Heart left ventricle (tissue), 13 donors: ENCODE measurements around the gene JKAMP.

Source experiments
- POLR2A ChIP-seq, 2 donors: fragments of 450-650 bp; IDR thresholded peaks; one replicate each; pipeline ENCODE4 v1.6.1; 2017; ENCODE audit warnings: antibody characterized with exemption in 2 of 2, mild to moderate bottlenecking in 2 of 2, moderate library complexity in 2 of 2
- TF ChIP-seq, protein P1 (sequence below), 12 donors: fragments of 200-600 bp; sonication (generic) in 4 of 12; IDR thresholded peaks; one replicate each; pipeline versions ENCODE4 v1.5.0 to v1.8.0; 2018 to 2022; ENCODE audit warnings: antibody characterized with exemption in 12 of 12, mild to moderate bottlenecking in 5 of 12
- donor health status: ischemic (EF 13 %, LVEDD 7.1; RV severe dilation, severe dysfunction).
- donor health status: DM: no; HTN: yes; CAD: no.
- donor health status: DM: no; HTN: no; CAD: no.
- donor health status: ischemic (EF 25% LVEDD 6.9; RV normal size, moderate dysfunction).
- donor health status: ischemic (EF 25% LVEDD 5.7; RV mildly dilated, moderate dysfunction).
- donor health status: ischemic (EF 35%, LVEDD 5.7; RV mildly dilated, moderate dysfunction).
- donor health status: nonischemic (EF 11% LVEDD 7.7; RV severe dilation, severe dysfunction).
- donor health status: DM: yes; HTN: yes; CAD: no.
- donor health status: PGD.
- donor health status: ischemic (EF 29% LVEDD 5.4; RV normal size, mild dysfunction).
- donor health status: nonischemic (EF 23%, LVEDD 6.1; RV moderate dilation, normal function).

DNA sequence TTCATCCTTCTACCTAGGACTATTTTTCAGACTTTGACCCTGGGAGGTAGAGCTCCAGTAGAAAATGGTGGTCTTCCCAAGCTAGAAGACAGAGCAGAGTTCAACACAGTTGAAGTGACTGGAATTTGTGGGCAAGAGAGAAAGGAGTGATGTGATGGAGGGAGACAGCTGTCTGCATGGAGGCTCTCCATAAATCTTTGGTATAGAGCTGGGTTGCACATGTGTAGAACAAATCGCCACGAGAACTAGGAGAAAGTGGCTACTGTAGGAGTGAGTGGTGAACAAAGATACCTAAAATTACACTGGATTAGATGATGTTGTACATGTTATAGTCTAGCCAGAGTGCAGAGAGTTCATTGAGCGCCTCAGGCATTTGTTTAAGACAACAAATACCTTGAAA is 33.6 kb upstream of the JKAMP start:
- TF ChIP-seq, protein P1, sequence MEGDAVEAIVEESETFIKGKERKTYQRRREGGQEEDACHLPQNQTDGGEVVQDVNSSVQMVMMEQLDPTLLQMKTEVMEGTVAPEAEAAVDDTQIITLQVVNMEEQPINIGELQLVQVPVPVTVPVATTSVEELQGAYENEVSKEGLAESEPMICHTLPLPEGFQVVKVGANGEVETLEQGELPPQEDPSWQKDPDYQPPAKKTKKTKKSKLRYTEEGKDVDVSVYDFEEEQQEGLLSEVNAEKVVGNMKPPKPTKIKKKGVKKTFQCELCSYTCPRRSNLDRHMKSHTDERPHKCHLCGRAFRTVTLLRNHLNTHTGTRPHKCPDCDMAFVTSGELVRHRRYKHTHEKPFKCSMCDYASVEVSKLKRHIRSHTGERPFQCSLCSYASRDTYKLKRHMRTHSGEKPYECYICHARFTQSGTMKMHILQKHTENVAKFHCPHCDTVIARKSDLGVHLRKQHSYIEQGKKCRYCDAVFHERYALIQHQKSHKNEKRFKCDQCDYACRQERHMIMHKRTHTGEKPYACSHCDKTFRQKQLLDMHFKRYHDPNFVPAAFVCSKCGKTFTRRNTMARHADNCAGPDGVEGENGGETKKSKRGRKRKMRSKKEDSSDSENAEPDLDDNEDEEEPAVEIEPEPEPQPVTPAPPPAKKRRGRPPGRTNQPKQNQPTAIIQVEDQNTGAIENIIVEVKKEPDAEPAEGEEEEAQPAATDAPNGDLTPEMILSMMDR (IDR thresholded peaks at IDR 0.05) = no peak
- TF ChIP-seq POLR2A (IDR thresholded peaks at IDR 0.05) = no peak
